Astrocyte (in vitro differentiated cells and primary cell): ENCODE measurements around the gene NXN. TPM values are rescaled to one million over a fixed set of nuclear protein-coding genes. Genes with fewer than 3 reads are reported as not detected.
A peak's percentile ranks its signal among the peaks of the same experiment; 100 is the strongest.

Experiments
- DNase-seq: peaks from one replicate; pipeline ENCODE4 v3.0.0-alpha.2; 2010; ENCODE audit warnings: low read depth
- FAIRE-seq: peaks from 2 replicates; lab custom pipeline; 2011; peaks lifted over from hg19 to GRCh38; lab: Jason Lieb, UNC
- H2AFZ ChIP-seq: 2 replicates; pipeline ENCODE4 v1.6.0; 2012; ENCODE audit warnings: low read depth, low read length, inconsistent platforms
- H3K27ac ChIP-seq: 2 replicates; pipeline ENCODE4 v1.5.1; 2011; ENCODE audit warnings: low read depth, low read length, inconsistent platforms
- H3K27me3 ChIP-seq: 2 replicates; pipeline ENCODE4 v1.6.0; 2011; ENCODE audit warnings: low read length, inconsistent platforms; ENCODE audit not compliant: insufficient read depth
- H3K36me3 ChIP-seq: 2 replicates; pipeline ENCODE4 v1.5.1; 2011; ENCODE audit warnings: low read length, inconsistent platforms; ENCODE audit not compliant: insufficient read depth
- H3K4me1 ChIP-seq: 2 replicates; pipeline ENCODE4 v1.5.1; 2011; ENCODE audit warnings: low read length, inconsistent platforms; ENCODE audit not compliant: insufficient read depth
- H3K4me2 ChIP-seq: 2 replicates; pipeline ENCODE4 v1.6.0; 2012; ENCODE audit warnings: low read length, inconsistent platforms
- H3K4me3 ChIP-seq: 2 replicates; pipeline ENCODE4 v1.5.1; 2011; ENCODE audit warnings: low read depth, mild to moderate bottlenecking, low read length, inconsistent platforms; ENCODE audit not compliant: insufficient read depth
- H3K79me2 ChIP-seq: 2 replicates; pipeline ENCODE4 v1.6.0; 2012; ENCODE audit warnings: mild to moderate bottlenecking, low read length, inconsistent platforms; ENCODE audit not compliant: insufficient read depth
- H3K9ac ChIP-seq: 2 replicates; pipeline ENCODE4 v1.6.0; 2012; ENCODE audit warnings: mild to moderate bottlenecking, low read length, inconsistent platforms
- H3K9me3 ChIP-seq: 2 replicates; pipeline ENCODE4 v1.5.1; 2012; ENCODE audit warnings: low read depth, mild to moderate bottlenecking, low read length, inconsistent platforms; ENCODE audit not compliant: insufficient read depth
- H4K20me1 ChIP-seq: 2 replicates; pipeline ENCODE4 v1.6.0; 2012; ENCODE audit warnings: low read length, inconsistent platforms; ENCODE audit not compliant: insufficient read depth
- H3K27ac Mint-ChIP-seq: one replicate; pipeline ENCODE4 v1.8.0; 2021; ENCODE audit warnings: mild to moderate bottlenecking, mixed read lengths; ENCODE audit not compliant: unreplicated experiment
- H3K27me3 Mint-ChIP-seq: one replicate; pipeline ENCODE4 v1.8.0; 2021; ENCODE audit warnings: low read depth, mixed read lengths; ENCODE audit not compliant: unreplicated experiment
- H3K36me3 Mint-ChIP-seq: one replicate; pipeline ENCODE4 v1.8.0; 2021; ENCODE audit warnings: low read depth, mixed read lengths; ENCODE audit not compliant: unreplicated experiment
- H3K4me1 Mint-ChIP-seq: one replicate; pipeline ENCODE4 v1.8.0; 2021; ENCODE audit warnings: low read depth, mixed read lengths; ENCODE audit not compliant: unreplicated experiment
- H3K4me3 Mint-ChIP-seq: one replicate; pipeline ENCODE4 v1.8.0; 2021; ENCODE audit warnings: mild to moderate bottlenecking, moderate library complexity, mixed read lengths; ENCODE audit not compliant: unreplicated experiment
- H3K9me3 Mint-ChIP-seq: one replicate; pipeline ENCODE4 v1.8.0; 2021; ENCODE audit warnings: mild to moderate bottlenecking, mixed read lengths; ENCODE audit not compliant: unreplicated experiment
- CTCF ChIP-seq: IDR thresholded peaks from 2 replicates; pipeline ENCODE4 v1.5.1; 2011; ENCODE audit warnings: low read depth, mild to moderate bottlenecking, inconsistent platforms, low read length, moderate library complexity; ENCODE audit not compliant: insufficient read depth
- EZH2 ChIP-seq: IDR thresholded peaks from 2 replicates; pipeline ENCODE4 v1.6.1; 2012; ENCODE audit warnings: mild to moderate bottlenecking, low read length, inconsistent platforms; ENCODE audit not compliant: insufficient read depth
- total RNA-seq: library from RNA; stranded (reverse); gene quantifications from 2 replicates; pipeline ENCODE4 v1.2.1, GENCODE V29; 2021

NXN gene
- total RNA-seq, 1 donor from 2014 or later, result 104 TPM

DNA sequence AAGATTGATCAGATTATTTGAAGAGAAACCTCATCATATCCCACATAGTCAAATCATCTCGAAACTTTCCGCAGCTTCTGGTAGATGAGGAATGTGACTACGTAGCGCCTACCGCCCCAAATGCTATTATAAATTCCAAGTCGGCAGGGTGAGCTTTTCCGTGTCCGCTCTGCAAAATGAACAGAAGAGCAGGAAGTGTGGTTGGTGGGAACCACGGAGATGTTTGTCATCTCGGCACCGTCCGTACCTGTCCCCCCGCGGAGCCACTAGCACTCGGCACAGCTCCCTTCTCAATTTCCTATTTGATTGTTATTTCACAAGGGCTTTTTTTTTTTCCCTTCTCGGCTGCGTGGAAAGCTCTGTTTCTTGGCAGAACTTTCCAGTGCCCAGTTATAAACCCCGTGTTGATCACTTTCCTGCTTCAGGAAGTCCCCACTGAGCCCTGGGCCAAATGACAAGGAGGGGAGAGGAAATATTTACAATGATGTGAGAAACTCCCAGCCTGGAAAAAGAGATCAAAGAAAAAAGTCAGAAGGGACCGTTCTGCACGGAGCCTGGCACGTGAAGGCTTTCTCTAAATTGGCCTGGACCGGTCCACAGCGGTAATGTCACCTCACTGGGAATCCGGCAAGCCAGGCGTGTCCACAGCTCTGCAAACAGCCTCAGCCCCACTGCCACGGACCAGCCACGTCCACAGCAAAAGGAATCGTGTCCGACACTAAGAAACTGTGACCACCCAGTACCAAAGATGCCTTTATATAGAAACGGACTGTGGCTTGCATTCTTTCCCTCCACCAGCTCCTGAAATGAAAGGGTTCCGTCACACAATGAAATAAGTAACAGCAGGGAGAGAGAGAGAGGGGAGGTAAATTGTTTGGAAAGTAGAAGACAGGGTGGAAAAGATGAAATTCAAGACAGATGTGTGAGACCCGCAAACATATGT, 132.4 kb downstream of the NXN start:
- peak; percentile 29 for DNase-seq
- Mint-ChIP-seq H3K36me3 (peaks cover 31% of the 10 kb centered on the region), H3K27me3 (no peaks in the 10 kb centered on the region), H3K27ac (no peak overlapping the region), H3K4me1 (peaks cover 12% of the 10 kb centered on the region), H3K4me3 (no peak overlapping the region), H3K9me3 (no peaks in the 10 kb centered on the region)
- peak overlapping the region; percentile 73 for H3K4me2 ChIP-seq
- H3K79me2 ChIP-seq, result peaks cover 78% of the 10 kb centered on the region
- H3K9me3 ChIP-seq, result no peaks in the 10 kb centered on the region
- peak overlapping the region; percentile 30 for H3K4me3 ChIP-seq
- H4K20me1 ChIP-seq, result peaks cover 67% of the 10 kb centered on the region
- TF ChIP-seq CTCF, result no peak
- TF ChIP-seq EZH2, result no peak
- no peak for FAIRE-seq
- no peaks in the 10 kb centered on the region for H3K27me3 ChIP-seq
- H3K27ac ChIP-seq, result peak overlapping the region; percentile 9
- peaks cover 23% of the 10 kb centered on the region for H3K4me1 ChIP-seq
- no peak overlapping the region for H2AFZ ChIP-seq
- peak overlapping the region; percentile 58 for H3K9ac ChIP-seq
- H3K36me3 ChIP-seq, result no peaks in the 10 kb centered on the region

GRCh38 chr17:841313-841712, 138.3 kb downstream of the NXN start:
- H3K4me2 ChIP-seq, result no peak overlapping the region
- no peak overlapping the region for H3K4me3 Mint-ChIP-seq
- no peaks in the 10 kb centered on the region for H3K9me3 ChIP-seq
- peaks cover 3% of the 10 kb centered on the region for H3K4me1 Mint-ChIP-seq
- H3K27ac Mint-ChIP-seq, result no peak overlapping the region
- H3K79me2 ChIP-seq, result peaks cover 62% of the 10 kb centered on the region
- H3K9me3 Mint-ChIP-seq, result peaks cover 2% of the 10 kb centered on the region
- no peak overlapping the region for H3K9ac ChIP-seq
- DNase-seq (no peak), FAIRE-seq (peak; percentile 79)
- no peak overlapping the region for H3K27ac ChIP-seq
- TF ChIP-seq EZH2 (no peak), CTCF (no peak)
- H3K27me3 Mint-ChIP-seq, result no peaks in the 10 kb centered on the region
- peaks cover 33% of the 10 kb centered on the region for H3K36me3 Mint-ChIP-seq
- no peaks in the 10 kb centered on the region for H3K36me3 ChIP-seq
- peaks cover 59% of the 10 kb centered on the region for H4K20me1 ChIP-seq
- H3K4me1 ChIP-seq, result peaks cover 4% of the 10 kb centered on the region
- H3K4me3 ChIP-seq, result no peak overlapping the region
- no peaks in the 10 kb centered on the region for H3K27me3 ChIP-seq
- H2AFZ ChIP-seq, result no peak overlapping the region

- Mint-ChIP-seq H3K4me1 (peaks cover 13% of the 10 kb centered on the region), H3K9me3 (peaks cover 2% of the 10 kb centered on the region), H3K4me3 (no peak overlapping the region), H3K27me3 (no peaks in the 10 kb centered on the region), H3K36me3 (peaks cover 26% of the 10 kb centered on the region), H3K27ac (no peak overlapping the region)
- Histone ChIP-seq H3K4me3 (no peak overlapping the region), H2AFZ (no peak overlapping the region), H3K9me3 (no peaks in the 10 kb centered on the region), H3K4me2 (no peak overlapping the region), H3K4me1 (peaks cover 7% of the 10 kb centered on the region), H4K20me1 (peaks cover 50% of the 10 kb centered on the region), H3K27me3 (no peaks in the 10 kb centered on the region), H3K27ac (no peak overlapping the region), H3K36me3 (no peaks in the 10 kb centered on the region), H3K9ac (no peak overlapping the region), H3K79me2 (peaks cover 53% of the 10 kb centered on the region)
- DNase-seq (no peak), FAIRE-seq (no peak)
- TF ChIP-seq EZH2 (no peak), CTCF (no peak)
Measured at GRCh38 chr17:838486-838885, 141.1 kb downstream of the NXN start.
